IPS DF 19.7 (cell line): ENCODE measurements around the gene G6PC1.

Experiments
- DNase-seq: peaks from one replicate; pipeline ENCODE4 v3.0.0-alpha.2; 2013; ENCODE audit warnings: low read depth, low spot score

The G6PC1 gene

GRCh38 chr17:42937712-42938596, 37.4 kb downstream of the G6PC1 start:
- no peak for DNase-seq

GRCh38 chr17:42944211-42944610, 43.6 kb downstream of the G6PC1 start:
- DNase-seq = no peak

- DNase-seq = no peak
These were observed 46.2 kb downstream of the G6PC1 start for GRCh38 chr17:42946812-42947211.

GRCh38 chr17:42950044-42950783, 49.6 kb downstream of the G6PC1 start:
- DNase-seq = no peak
